Osteocyte (in vitro differentiated cells): ENCODE data around the gene TMED6. TPM values are rescaled to one million over a fixed set of nuclear protein-coding genes. Genes with fewer than 3 reads are reported as not detected.

Source experiments
- DNase-seq: peaks from one replicate; pipeline ENCODE4 v3.0.0; 2021; ENCODE audit warnings: mixed read lengths; ENCODE audit not compliant: unreplicated experiment; ENCODE audit errors: extremely low spot score
- H3K27ac Mint-ChIP-seq: one replicate; pipeline ENCODE4 v1.8.0; 2021; ENCODE audit warnings: mild to moderate bottlenecking, mixed read lengths; ENCODE audit not compliant: unreplicated experiment
- H3K27me3 Mint-ChIP-seq: one replicate; pipeline ENCODE4 v1.8.0; 2021; ENCODE audit warnings: mixed read lengths; ENCODE audit not compliant: unreplicated experiment
- H3K36me3 Mint-ChIP-seq: one replicate; pipeline ENCODE4 v1.8.0; 2021; ENCODE audit warnings: mixed read lengths; ENCODE audit not compliant: unreplicated experiment
- H3K4me1 Mint-ChIP-seq: one replicate; pipeline ENCODE4 v1.8.0; 2021; ENCODE audit warnings: mixed read lengths; ENCODE audit not compliant: unreplicated experiment
- H3K4me3 Mint-ChIP-seq: one replicate; pipeline ENCODE4 v1.8.0; 2021; ENCODE audit warnings: mild to moderate bottlenecking, moderate library complexity, mixed read lengths; ENCODE audit not compliant: unreplicated experiment
- H3K9me3 Mint-ChIP-seq: one replicate; pipeline ENCODE4 v1.8.0; 2021; ENCODE audit warnings: mixed read lengths; ENCODE audit not compliant: unreplicated experiment
- long read RNA-seq: library from polyadenylated mRNA; unstranded; transcript quantifications from one replicate; pipeline ENCODE4 v2.0.0, GENCODE V29; 2021
- total RNA-seq: library from RNA; stranded (reverse); gene quantifications from 2 replicates; pipeline ENCODE4 v1.2.1, GENCODE V29; 2021
- TF ChIP-seq, protein P1 (sequence below): fragments of 200-600 bp; sonication (generic); IDR thresholded peaks from 2 replicates; pipeline ENCODE4 v1.5.0; 2021; ENCODE audit warnings: antibody characterized with exemption, mild to moderate bottlenecking, moderate library complexity

Gene TMED6
- 0.40 and 0.94 TPM in 2 replicates for total RNA-seq
- long read RNA-seq = 0 reads

DNA sequence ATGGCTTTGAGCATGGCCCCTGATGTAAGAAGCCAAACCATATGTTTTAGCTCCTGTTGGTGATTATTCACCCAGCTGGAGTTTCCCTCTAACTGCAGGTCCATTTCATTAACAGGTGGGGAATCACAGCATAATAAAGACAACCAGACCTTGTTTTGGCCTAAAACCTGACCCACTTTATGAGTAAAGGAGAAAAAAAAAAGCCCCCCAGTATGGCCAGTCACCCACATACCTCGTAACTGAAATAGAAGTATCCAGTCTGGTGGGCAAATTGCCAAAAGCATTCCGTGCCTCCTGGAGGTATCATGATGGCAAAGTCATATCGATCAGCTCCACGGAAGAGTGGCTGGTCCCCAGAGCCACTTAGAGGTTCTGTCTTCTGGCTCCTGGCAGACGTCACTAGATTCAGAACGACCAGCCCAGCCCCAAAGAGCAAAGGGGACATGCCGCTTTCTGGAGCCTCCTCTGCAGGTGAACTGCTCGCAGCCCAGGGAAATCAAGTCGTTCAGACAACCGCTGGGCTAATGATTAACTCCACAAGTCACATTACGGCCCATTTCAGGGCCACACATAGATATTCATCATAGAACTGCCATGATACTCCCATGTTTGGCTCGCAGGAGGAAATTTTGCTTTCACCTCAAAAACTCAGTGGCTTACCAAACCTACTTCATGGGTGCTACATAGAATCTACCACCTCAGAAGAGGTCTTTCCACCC is at the start of gene TMED6:
TSS of gene TMED6 (minus strand) at position 478 of the 719 bp plus-strand sequence. CDS start at position 445, 33 bp downstream.
- peaks cover 22% of the 10 kb centered on the region for H3K36me3 Mint-ChIP-seq
- no peaks in the 10 kb centered on the region for H3K27me3 Mint-ChIP-seq
- no peak within 1 kb of the TSS for H3K4me3 Mint-ChIP-seq
- no peak for DNase-seq
- H3K4me1 Mint-ChIP-seq = no peaks in the 10 kb centered on the region
- no peaks in the 10 kb centered on the region for H3K9me3 Mint-ChIP-seq
- H3K27ac Mint-ChIP-seq = no peak within 1 kb of the TSS
- TF ChIP-seq, protein P1, sequence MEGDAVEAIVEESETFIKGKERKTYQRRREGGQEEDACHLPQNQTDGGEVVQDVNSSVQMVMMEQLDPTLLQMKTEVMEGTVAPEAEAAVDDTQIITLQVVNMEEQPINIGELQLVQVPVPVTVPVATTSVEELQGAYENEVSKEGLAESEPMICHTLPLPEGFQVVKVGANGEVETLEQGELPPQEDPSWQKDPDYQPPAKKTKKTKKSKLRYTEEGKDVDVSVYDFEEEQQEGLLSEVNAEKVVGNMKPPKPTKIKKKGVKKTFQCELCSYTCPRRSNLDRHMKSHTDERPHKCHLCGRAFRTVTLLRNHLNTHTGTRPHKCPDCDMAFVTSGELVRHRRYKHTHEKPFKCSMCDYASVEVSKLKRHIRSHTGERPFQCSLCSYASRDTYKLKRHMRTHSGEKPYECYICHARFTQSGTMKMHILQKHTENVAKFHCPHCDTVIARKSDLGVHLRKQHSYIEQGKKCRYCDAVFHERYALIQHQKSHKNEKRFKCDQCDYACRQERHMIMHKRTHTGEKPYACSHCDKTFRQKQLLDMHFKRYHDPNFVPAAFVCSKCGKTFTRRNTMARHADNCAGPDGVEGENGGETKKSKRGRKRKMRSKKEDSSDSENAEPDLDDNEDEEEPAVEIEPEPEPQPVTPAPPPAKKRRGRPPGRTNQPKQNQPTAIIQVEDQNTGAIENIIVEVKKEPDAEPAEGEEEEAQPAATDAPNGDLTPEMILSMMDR = no peak

DNA sequence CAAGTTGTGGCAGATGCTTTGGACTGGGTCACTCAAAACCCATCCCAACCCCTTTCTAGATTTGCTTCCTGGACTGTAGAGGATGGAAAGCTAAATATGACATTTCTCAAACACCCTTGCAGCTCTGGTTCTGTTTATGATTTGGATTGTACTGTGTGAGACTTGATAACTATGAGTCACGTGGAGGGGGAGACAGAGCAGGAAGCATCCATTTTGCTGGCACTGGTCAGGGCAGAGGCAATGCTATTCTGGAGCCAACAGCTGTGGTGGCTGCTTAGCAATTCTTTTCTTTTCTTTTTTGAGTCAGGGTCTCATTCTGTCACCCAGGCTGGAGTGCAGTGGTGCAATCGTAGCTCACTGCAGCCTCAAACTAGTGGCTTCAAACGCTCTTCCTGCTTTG is 47.8 kb upstream of the TMED6 start:
- DNase-seq = no peak
- TF ChIP-seq, protein P1 = no peak
- Mint-ChIP-seq H3K36me3 (no peaks in the 10 kb centered on the region), H3K4me1 (peaks cover 35% of the 10 kb centered on the region), H3K27ac (no peak overlapping the region), H3K4me3 (no peak overlapping the region), H3K27me3 (no peaks in the 10 kb centered on the region), H3K9me3 (no peaks in the 10 kb centered on the region)

DNA sequence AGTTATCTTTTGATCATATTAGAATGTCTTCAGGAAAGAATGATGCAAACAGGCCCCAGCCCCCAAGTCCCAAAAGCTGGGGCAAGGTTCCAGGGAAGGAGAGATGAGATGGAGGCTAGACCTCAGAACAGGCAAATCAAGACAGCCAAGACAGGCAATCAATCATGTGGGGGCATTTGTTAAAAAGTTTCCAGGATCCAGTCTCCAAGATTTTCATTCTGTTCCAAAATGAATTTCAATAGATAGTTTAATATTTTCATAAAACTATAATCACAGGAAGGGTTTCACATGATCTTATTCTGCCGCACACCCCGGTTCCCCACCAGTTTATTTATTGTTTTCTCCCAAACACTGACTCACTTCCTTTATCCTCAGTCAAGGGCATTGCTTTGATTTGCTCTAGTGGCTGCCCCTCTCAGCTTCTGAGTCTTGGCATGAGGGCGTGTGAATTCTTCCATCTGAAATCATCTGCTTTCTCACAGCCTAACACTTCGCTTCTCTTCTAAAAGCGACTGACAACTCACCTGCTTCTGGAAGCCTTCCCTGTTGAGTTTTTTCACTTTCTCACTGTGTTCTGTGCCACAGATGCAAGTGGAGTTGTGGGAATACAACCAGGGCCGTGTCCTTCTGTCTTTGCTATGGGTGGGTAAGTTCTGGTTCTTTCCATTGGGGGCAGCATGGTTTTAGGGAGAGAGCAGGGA is 46.4 kb upstream of the TMED6 start:
- H3K36me3 Mint-ChIP-seq = no peaks in the 10 kb centered on the region
- no peaks in the 10 kb centered on the region for H3K9me3 Mint-ChIP-seq
- no peak overlapping the region for H3K4me3 Mint-ChIP-seq
- TF ChIP-seq, protein P1 = peak; percentile 70
- peak overlapping the region; percentile 76 for H3K27ac Mint-ChIP-seq
- DNase-seq = peak; percentile 78
- peaks cover 28% of the 10 kb centered on the region for H3K4me1 Mint-ChIP-seq
- peaks cover 6% of the 10 kb centered on the region for H3K27me3 Mint-ChIP-seq

DNA sequence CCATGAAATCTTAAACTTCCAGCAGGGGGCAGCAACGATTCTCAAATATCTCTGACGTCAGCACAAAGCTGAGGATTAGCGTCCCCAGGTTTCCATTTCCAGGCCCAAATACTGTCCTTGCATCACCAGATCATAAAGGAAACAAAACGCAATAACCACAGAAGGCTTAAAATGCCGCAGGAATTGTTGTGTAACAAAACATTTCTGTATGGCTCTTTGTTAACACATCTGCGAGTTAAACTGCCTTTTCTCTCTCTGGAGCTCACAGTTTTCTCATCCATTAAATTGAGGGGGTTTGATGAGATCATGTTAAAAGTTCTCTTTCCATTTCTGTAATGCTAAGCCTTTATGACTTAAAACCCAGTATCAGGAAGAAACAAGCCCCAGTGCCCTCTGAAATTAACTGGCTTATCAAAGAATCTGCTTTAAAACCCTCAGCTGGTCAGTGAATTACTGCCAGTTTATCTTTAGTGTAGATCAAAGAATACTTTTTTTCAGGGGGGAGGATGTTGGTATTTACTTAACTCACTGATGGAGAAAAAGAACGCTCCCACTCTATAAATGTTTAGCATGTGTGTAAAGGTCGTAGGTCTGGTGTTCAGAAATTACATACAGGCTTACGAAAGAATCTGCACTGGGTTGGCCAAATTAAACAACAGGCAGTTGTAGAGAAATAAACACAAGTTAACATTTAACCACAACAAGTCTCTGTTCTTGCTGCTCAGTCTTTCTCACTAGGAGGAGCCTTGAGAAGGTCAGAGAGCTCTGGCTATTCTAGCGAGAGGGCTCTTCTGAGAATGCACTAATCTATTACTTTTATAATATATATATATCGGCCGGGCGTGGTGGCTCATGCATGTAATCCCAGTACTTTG is 44.8 kb upstream of the TMED6 start:
- Mint-ChIP-seq H3K4me3 (peak overlapping the region; percentile 38), H3K36me3 (no peaks in the 10 kb centered on the region), H3K27me3 (peaks cover 10% of the 10 kb centered on the region), H3K27ac (peak overlapping the region; percentile 96), H3K9me3 (no peaks in the 10 kb centered on the region), H3K4me1 (peaks cover 28% of the 10 kb centered on the region)
- TF ChIP-seq, protein P1 = peak; percentile 76
- peak; percentile 88 for DNase-seq
